ENCODE data around the gene ARRB1.
"Not testable (repeated sequence)": the region's sequence is repeated elsewhere in the genome, so short reads cannot be mapped to it uniquely, and the experiment has no call there.

Gene ARRB1

DNA sequence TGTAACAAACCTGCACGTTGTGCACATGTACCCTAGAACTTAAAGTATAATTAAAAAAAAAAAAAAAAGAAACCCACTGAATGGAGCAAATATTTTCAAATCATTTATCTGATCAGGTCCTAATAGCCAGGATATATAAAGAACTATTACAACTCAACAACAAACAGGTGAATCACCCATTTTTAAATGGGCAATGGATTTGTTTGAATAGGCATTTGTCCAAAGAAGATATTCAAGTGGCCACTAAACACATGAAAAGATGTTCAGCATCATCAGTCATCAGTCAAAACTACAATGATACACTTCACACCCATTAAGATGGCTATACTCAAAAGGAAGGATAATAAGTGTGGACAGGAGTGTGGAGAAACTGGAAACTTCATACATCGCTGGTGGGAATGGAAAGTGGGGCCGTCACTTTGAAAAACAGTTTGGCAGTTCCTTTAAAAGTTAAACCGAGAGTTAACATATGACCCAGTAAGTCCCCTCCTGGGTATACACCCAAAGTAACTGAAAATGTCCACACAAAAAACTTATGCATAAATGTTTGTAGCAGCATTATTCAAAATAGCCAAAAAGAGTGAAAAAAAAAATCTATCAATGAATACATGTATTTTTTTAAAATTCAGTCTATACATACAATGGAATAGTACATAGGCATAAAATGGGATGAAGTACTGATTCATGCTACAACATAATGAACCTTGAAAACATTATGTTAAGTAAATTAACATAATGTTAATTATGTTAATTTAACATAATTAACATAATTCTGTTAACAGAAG lies 53.1 kb downstream of the ARRB1 start:
- DNase-seq = no peak

DNA sequence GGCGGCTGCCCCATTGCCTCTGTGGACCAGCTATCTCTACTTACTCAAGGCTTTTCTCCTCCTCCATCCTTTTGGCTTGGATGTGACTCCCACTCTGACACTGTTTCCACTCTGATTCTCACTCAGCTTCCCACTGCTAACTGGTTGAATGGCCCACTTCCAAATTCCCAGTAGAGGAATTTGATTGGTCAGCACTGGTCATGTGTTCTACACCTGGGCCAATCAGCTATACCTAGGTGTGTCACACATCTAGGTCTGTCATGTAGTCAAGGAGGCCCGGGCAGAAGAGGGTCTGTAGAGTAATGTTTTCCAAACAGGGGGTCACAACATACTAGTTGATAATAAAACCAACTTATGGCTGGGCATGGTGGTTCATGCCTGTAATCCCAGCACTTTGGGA lies 57.6 kb downstream of the ARRB1 start:
- no peak for DNase-seq

DNA sequence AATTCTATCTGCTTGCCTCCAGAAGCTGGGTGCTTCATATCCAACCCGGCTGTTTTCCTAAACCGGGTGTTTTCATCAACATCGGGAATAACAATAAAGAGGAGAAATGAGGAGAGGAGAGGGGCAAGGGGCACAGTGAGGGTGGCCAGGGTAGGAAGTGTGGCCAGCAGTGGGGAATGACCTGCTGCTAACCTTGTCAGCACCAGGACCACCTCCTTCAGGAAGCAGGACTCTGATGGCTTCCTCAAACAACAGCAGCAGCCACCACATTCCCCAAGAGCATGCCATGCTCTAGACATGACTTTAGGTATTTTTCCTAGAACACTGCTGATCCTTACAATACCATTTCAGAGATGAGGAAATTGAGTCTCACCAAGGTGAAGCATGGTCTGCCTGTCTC lies 58.5 kb downstream of the ARRB1 start:
- DNase-seq = no peak

DNA sequence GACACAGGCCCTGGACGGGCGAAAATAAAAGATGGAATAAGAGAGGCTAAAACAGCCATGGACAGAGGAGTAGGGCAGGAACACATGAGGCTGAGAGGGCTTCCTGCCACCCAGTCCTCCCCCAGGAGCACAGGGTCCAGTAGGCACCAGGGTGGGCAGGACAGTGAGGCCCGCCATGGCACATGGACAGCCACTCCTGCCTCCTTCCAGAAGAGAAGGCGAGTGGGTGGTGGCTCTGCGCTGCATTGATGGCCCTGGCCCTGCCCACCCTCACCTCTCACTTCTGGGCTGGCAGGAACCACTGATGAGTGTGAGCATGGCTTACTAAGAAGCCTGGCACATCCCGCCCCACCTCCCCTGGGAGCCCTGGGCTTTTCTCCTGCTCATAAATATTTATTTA lies 59.7 kb downstream of the ARRB1 start:
- no peak for DNase-seq

DNA sequence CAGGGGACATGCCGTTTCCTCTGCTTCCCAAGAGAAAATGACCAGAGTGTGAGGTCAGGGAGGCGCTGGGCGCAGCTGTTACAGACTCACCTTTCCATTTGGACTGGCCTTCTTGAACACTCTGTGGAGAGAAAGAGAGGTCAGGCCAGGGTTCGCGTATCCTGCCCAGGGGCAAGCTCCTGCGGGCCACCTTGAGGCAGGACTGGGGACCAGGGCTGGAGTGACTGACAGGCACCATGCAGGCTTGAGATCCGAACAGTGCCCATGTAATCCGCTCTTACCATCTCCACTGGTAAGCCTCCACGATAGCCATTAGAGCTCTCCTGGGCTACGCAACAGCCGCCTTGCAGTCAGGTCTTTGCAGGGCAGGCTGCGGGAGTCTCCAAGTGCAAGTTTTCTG lies 61.5 kb downstream of the ARRB1 start:
- no peak for DNase-seq

GRCh38 chr11:75289511-75289760 lies 62.0 kb downstream of the ARRB1 start:
- no peak for DNase-seq

DNA sequence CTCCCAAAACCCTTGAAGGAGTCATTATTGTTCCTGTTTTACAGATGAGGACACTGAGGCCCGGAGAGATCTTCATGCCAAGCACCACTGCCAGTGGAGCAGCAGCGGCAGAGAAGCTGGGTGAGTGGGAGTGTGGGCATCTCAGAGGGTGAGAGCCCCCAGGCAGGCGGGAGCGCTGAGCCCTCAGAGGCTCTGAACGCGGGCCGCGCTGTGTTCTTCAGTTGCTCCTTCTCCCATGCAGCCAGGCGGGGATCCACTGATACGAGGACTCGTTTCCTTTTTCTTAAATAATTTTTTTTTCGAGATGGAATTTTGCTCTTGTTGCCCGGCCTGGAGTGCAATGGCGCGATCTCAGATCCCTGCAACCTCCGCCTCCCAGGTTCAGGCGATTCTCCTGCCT lies 63.9 kb downstream of the ARRB1 start:
- no peak for DNase-seq

- no peak for DNase-seq
These were observed 64.5 kb downstream of the ARRB1 start for GRCh38 chr11:75286826-75287465.

GRCh38 chr11:75285776-75286360 lies 65.6 kb downstream of the ARRB1 start:
- DNase-seq = no peak

DNA sequence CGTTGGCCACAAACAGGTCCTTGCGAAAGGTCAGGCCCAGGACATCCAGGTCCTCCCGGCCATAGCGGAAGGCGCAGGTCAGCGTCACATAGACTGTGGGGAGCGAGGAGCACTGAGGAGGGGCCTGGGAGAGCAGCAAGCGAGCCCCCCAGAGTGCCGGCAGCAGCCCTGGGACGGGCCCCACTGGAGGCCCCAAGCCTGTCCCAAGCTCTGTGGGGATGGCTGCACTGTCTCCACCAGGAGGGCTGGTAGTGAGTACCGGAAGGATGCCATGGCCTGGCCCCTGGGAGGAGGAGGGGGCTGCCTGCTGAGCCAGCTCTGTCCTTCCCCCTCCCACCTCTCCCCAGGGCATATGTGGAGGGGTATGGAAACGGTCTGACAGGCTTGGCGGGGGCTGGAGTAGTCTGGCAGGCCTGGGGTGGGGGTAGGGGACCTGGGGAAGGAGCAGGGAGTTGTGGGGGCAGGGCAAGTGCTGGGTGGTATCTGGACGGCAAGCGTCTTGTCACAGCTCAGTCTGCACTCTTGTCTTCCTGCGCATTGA lies 68.0 kb downstream of the ARRB1 start:
- no peak for DNase-seq

DNA sequence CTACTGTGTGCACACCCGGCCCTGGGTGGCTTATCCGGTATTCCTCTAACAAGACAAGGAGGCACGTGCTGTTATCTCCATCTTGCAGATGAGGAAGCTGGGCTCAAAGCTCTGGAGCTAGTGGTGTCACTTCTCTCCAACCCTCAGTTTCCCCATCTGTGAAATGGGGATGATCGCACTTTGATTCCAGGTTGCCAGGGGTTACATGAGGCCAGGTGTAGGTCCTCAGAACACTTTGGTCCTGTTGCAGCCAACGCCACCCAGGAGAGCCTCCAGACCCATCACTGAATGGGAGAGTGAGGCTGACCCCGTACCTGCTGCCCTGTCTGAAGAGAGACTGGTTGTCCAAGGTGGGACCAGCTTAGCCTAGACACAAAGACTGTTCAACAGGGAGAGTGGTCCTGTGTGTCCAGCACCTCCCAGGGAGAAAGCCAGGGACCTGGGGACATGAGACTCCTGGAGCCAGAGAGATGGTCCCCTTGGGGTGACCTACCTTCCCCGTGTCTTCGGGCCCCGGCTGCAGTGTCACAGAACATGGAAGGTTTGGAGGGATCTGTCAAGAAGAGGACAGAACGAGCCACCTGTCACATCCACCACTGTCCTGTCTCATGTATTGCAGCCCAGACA lies 69.9 kb downstream of the ARRB1 start:
- no peak for DNase-seq

DNA sequence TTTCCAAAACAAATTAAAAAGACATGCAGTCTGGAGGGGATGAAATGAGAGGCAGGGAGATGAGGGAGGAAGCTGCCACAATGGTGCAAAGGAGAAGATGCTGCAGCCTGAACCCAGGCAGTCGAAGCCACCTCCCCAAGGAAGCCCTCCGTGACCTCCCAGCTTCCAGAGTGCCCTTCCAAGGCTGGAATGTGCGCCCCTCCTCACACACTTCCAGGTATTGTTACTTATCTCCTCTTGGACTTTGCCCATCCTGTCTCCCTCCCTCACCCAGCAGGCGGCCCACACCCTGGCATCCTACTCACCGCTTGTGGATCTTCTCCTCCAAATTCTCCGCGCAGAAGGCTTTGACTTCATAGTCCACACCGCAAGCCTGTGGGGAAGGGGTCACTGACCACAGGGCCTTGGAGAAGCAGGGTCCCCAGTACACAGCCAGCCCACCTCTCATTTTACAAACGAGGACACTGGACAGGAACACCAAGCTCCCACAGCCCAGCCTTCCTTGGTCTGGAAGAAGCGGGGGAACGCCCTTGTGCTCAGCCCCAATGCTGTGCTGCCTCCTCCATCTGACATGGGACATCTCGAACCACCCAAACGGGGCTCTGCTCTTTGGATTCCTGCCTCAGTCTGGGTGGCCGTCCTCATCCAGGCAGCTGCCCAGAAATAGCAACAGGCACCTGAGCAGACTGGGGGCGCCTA lies 70.5 kb downstream of the ARRB1 start:
- no peak for DNase-seq

DNA sequence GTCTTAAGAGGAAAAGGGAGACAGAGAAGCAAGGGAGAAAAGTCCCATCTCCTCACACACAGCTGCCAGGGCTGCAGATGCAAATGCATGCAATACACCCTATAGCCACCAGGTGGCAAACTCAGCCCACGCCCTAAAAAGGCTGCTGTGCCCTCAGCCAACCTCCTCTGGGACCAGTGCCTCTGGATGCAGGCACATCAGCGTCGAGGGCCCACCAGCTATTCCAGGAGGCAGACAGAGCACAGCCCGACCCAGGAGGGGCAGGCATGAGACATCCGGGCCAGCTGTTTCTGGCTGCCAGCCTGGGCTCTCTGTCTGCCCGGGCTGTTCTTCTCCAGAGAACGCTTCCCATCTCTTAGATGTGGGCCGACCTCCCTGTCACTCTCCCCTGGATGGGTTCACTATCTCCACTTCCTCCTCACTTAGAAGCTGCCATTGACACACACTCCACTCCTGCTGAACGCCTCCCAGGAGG lies 71.2 kb downstream of the ARRB1 start:
- no peak for DNase-seq

DNA sequence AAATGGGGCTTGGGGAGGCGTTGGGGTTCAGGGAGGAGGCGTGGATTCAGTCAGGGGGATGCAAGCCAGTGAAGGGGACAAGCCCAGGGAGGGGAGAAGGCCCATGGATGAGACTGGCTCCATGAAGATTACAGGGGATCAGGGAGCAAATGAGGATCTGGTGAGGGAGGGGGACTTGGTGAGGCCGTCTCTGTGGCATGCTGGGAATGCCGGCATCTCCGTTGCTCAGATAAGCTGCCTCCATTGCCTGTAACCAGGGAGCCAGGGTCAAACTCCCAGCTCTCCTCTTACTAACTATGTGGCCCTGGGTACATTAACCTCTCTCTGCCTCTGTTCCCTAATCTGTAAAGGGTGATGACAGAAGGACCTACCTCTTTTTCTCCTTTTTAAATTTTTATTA lies 72.2 kb downstream of the ARRB1 start:
- no peak for DNase-seq

DNA sequence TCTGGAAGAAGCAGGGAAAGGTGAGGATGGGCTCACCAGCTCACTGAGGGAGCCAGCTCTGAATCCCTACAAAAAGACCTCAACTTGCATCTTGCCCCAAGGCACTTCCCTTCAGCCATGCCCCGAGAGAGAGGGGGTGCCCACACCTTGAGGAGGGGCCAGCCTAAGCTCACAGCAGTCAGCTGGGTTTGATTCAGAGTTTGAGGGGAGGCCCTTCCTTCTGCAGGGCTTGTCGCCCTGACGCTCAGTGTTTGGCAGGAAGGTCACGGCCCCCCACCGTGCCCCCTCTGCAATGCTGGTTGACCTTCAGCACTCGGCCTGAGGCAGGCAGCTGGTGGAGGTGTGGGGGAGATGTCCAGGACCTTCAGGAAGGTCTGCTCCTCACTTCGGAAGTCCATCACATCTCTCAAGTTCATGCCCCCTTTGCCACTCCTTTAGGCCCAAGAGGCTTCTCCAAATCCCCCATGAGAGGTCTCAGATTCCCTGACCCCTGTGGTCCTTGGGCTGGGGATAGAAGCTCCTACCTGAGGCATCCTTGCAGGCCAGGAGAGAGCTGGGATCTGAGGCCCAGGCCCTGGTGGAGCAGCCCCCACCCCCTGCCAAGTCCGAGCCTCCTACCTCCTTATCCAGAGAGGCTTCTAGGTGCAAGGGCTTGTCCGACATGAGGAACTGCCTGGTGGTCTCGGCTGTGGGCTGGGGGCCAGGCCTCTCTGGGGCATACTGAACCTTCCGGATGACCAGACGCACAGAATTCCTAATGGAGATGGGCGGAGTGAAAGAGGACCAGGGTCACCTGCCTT lies 73.3 kb downstream of the ARRB1 start:
- no peak for DNase-seq

GRCh38 chr11:75277211-75277805 lies 74.2 kb downstream of the ARRB1 start:
- DNase-seq = no peak

- peak; percentile 56 for DNase-seq
These were observed 74.8 kb downstream of the ARRB1 start for GRCh38 chr11:75276686-75277085.

GRCh38 chr11:75276186-75276585 lies 75.3 kb downstream of the ARRB1 start:
- no peak for DNase-seq

DNA sequence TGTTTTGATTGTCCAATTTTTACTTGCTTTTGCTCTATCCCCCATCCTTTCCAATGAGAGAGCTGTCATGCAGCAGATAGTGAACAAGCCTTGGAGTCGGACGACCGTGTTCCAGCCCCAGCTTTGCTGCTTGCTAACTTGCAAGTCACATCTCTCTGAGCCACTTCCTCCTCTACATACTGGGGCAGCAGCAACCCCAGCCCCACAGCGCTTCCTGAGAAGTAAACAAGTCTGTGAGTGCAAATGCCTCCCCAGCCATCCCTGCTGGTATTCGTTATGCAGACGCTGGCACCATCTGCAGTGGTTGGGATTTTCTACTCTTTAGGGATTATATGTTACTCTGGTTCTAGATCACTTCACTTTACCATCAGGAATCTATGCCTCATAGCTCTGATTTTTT lies 75.9 kb downstream of the ARRB1 start:
- no peak for DNase-seq

- not testable (repeated sequence) for DNase-seq
These were observed 76.7 kb downstream of the ARRB1 start for GRCh38 chr11:75274716-75275115.

GRCh38 chr11:75273411-75274391 lies 77.8 kb downstream of the ARRB1 start:
- DNase-seq = no peak

Measured in NCI-H1436 treated with DMSO at 0.1 percent for 48 hours (cell line).